ENCODE measurements around the gene IQCF2.

IQCF2 gene

DNA sequence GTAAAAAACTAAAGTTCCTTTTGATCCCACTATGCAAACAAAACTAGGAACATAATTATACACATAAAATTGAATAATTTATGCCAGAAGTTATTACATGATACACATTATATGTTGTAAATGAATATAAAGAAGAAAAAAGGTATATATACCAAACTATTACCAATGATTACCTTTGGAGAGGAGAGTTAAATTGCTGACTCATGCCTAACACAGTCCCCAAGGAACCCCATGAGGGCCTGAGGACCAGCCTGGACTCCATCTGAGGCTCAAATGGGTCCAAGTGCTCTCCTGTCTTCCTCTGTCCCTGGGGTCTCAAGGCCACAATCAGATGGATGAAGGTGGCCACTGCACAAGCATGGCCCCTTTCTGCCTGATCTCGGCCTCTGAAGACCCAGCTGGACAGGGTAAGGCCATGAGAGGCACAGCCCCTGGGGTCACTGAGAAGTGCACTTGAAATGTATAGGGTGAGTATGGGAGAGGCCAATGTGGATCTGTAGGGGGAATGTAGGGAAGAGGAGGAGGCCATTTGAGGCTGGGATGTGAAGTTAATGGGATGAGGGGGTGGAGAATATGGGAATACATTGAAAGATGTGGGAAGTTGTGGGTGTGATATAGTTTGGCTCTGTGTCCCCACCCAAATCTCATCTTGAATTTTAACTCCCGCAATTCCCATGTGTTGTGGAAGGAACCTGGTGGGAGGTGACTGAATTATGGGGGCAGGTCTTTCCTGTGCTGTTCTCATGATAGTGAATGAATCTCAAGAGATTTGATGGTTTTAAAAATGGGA is 42.8 kb downstream of the IQCF2 start:
- no peaks in the 10 kb centered on the region; the same call in 1 of the 2 replicates for H3K27me3 ChIP-seq (replicated peaks; ENCODE audit: control insufficient read depth, insufficient read depth, low read length)
- no peak for DNase-seq (ENCODE audit: extremely low read depth, insufficient read length)
- H3K36me3 ChIP-seq (ENCODE audit: control insufficient read depth, insufficient read depth, low read length) = no peaks in the 10 kb centered on the region
- no peak overlapping the region for H3K4me3 ChIP-seq (replicated peaks; ENCODE audit: low read depth, low read length)
- no peak for TF ChIP-seq CTCF (IDR thresholded peaks at IDR 0.05; ENCODE audit: insufficient read depth, low read length, poor library complexity, severe bottlenecking)

- Histone ChIP-seq H3K36me3 (ENCODE audit: control insufficient read depth, insufficient read depth, low read length) (no peaks in the 10 kb centered on the region), H3K27me3 (replicated peaks; ENCODE audit: control insufficient read depth, insufficient read depth, low read length) (no peaks in the 10 kb centered on the region; the same call in 1 of the 2 replicates), H3K4me3 (replicated peaks; ENCODE audit: low read depth, low read length) (no peak overlapping the region)
- TF ChIP-seq CTCF (IDR thresholded peaks at IDR 0.05; ENCODE audit: insufficient read depth, low read length, poor library complexity, severe bottlenecking) = no peak
- DNase-seq (ENCODE audit: extremely low read depth, insufficient read length) = no peak
Measured at GRCh38 chr3:51908026-51908425, 46.6 kb downstream of the IQCF2 start.

Data from GM06990 (cell line).